ENCODE results near the gene PRCC. TPM values are rescaled to one million over a fixed set of nuclear protein-coding genes. Genes with fewer than 3 reads are reported as not detected.

Gene PRCC
- total and polyA plus RNA-seq, 2 of the 4 experiments (the other 2 are of a cell fraction): 10.6 to 59.6 TPM

DNA sequence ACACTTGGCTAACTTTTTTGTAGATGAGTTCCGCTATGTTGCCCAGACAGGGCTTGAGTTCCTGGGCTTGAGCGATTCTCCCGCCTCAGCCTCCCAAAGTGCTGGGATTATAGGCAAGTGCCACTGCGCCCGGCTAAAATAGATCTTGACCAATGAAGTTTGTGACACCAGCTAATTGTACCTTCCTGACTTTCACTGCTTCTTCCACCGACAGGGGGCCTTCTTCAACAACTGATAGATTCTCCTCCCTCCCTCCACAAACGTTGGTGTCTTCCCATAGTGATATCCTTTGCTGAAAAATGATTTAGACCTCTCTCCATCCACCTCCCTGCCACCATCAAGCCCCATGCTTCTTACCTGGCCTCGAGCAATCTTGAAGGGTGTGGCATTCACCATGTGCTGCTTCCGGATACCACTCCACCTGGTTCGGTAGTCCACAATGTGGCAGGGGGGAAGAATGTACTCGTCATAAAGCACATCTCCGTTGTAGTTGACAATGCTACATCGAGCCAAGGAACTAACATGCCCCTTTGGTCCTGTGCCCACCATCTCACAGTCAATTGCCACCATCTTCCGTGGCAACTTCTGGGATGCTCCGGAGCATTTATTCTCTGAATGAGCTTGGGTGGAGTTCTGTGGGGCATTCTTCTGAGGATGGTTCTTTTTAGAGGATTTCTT lies 40.6 kb upstream of the PRCC start:
- Histone ChIP-seq H3K4me1 (ENCODE audit: control insufficient read depth, insufficient read depth, low read length) (peaks cover 8% of the 10 kb centered on the region), H3K4me3 (ENCODE audit: insufficient read depth, low read depth, low read length) (no peak overlapping the region), H3K9me3 (ENCODE audit: control insufficient read depth, insufficient read depth, low read length) (no peaks in the 10 kb centered on the region), H2BK5ac (ENCODE audit: low read depth, low read length, poor library complexity, severe bottlenecking) (no peak overlapping the region), H3K27me3 (ENCODE audit: control insufficient read depth, insufficient read depth, low read length) (no peaks in the 10 kb centered on the region), H4K20me1 (ENCODE audit: insufficient read depth, low read length) (peaks cover 37% of the 10 kb centered on the region), H2BK15ac (ENCODE audit: low read depth, low read length) (no peak overlapping the region), H2BK120ac (ENCODE audit: low read depth, low read length) (no peak overlapping the region), H3K56ac (ENCODE audit: extremely low read depth, insufficient read depth, low read length) (no peak overlapping the region), H3K9ac (ENCODE audit: low read depth, low read length) (peak overlapping the region; percentile 24), H3K9me1 (ENCODE audit: insufficient read depth, low read length) (peaks cover 8% of the 10 kb centered on the region; the same call in 1 of the 2 replicates), H2AFZ (replicated peaks; ENCODE audit: low read length, poor library complexity) (no peak overlapping the region), H4K91ac (ENCODE audit: insufficient read depth, low read depth, low read length) (no peak overlapping the region), H3K4ac (ENCODE audit: low read depth, low read length) (no peak overlapping the region), H4K5ac (ENCODE audit: low read depth, low read length) (no peak overlapping the region), H2AK5ac (ENCODE audit: low read depth, low read length) (peak overlapping the region; percentile 84), H3K23ac (ENCODE audit: low read depth, low read length) (no peak overlapping the region), H3K27ac (ENCODE audit: insufficient read depth, low read length) (no peak overlapping the region), H3K4me2 (ENCODE audit: low read depth, low read length) (peak overlapping the region; percentile 62), H3K14ac (replicated peaks; ENCODE audit: low read depth, low read length) (no peak overlapping the region), H3K36me3 (ENCODE audit: control insufficient read depth, insufficient read depth, low read length) (peaks cover 24% of the 10 kb centered on the region), H3K79me1 (ENCODE audit: low read depth in 1 of 2, low read length in 2 of 2) (peaks cover 28 to 72% of the 10 kb centered on the region in 2 experiments), H3K18ac (ENCODE audit: low read depth, low read length) (no peak overlapping the region), H2BK20ac (ENCODE audit: low read depth, low read length) (no peak overlapping the region), H4K8ac (ENCODE audit: low read depth in 2 of 2, low read length in 2 of 2) (peak overlapping the region in 1 of 2 experiments; percentile 37; a peak in 1 of 4 replicates), H2AK9ac (replicated peaks; ENCODE audit: low read depth, low read length, poor library complexity) (peak overlapping the region; percentile 70)
- TF ChIP-seq RAD21 (IDR thresholded peaks at IDR 0.05; ENCODE audit: low read length): peak; percentile 76
- TF ChIP-seq POLR2A (IDR thresholded peaks at IDR 0.05; ENCODE audit: low read depth, low read length): no peak; the same call in 1 of the 2 replicates
- TF ChIP-seq CTCF (conservative IDR thresholded peaks at IDR 0.05; ENCODE audit: low read depth, low read length): peak; percentile 66
- peak; percentile 81 for TF ChIP-seq SMC3 (IDR thresholded peaks at IDR 0.05; ENCODE audit: low read depth, low read length)
- 32% methylated on average over 6 of the region's 15 CpGs; no CpG with 5 or more reads in 1 of the 2 experiments for WGBS, 2 experiments (ENCODE audit: extremely low coverage in 2 of 2, insufficient read length in 1 of 2)
- intact Hi-C loops (cut with micrococcal nuclease) (loop anchor here (1.0 to 10.0 kb wide), 7 partner anchors 37 to 222 kb away; partner anchors contain the start of genes LRRC71, MEF2D, NTRK1 and PRCC), dilution Hi-C loops (cut with HindIII; ENCODE audit: low sequenced_read_pairs, unreplicated experiment) (no loop called here), in situ Hi-C loops (cut with MboI; ENCODE audit: low sequenced_read_pairs) (no loop called here)
- BruUV-seq (replicated peaks): no TSS peak
- POLR2A ChIA-PET (ENCODE audit: unreplicated experiment): interaction anchor here (1.2 kb wide), 1 partner anchor 201 kb away, joined by 3 read pairs; no protein-coding TSS in a partner anchor
- ATAC-seq (ENCODE audit: low read depth) (no peak), DNase-seq (peak; percentile 66)
- CTCF ChIA-PET: interaction anchor here (0.8 to 6.3 kb wide), 24 partner anchors 9 to 201 kb away, joined by 3 to 104 read pairs (median 5); partner anchors contain the start of genes CRABP2, HAPLN2, NES and NTRK1

All from IMR-90 (cell line).